IMR-90 (cell line): ENCODE data around the gene THRB. TPM values are rescaled to one million over a fixed set of nuclear protein-coding genes. Genes with fewer than 3 reads are reported as not detected.

Experiments
- ATAC-seq: fragments of 200-7000 bp; cut with Tn5 transposase; 2 replicates; pipeline ENCODE4 v1.9.1; 2020; ENCODE audit warnings: low read depth, mild to moderate bottlenecking, moderate library complexity
- Bru-seq: library from RNA; stranded (reverse); fragments of 400-500 nt; gene quantifications from one replicate; lab custom pipeline; 2021; lab: Mats Ljungman, UMichigan
- BruChase-seq, 2 experiments: library from RNA; stranded (reverse); fragments of 400-500 nt; gene quantifications; one replicate each; lab custom pipeline; 2021; lab: Mats Ljungman, UMichigan
- BruUV-seq: library from RNA; stranded (reverse); fragments of 400-500 nt; replicated peaks from 2 replicates; lab custom pipeline; 2021; lab: Mats Ljungman, UMichigan
- CTCF ChIA-PET: fragments of 300-600 bp; formaldehyde crosslinking; extraction: SDS; loops from one replicate; lab custom pipeline; 2021; ENCODE audit warnings: antibody characterized with exemption; lab: Yijun Ruan, JAX
- POLR2A ChIA-PET: fragments of 300-600 bp; sonication (Branson Sonifier 250); formaldehyde crosslinking; loops from one replicate; lab custom pipeline; 2022; ENCODE audit warnings: antibody characterized with exemption; ENCODE audit not compliant: unreplicated experiment; lab: Charles Lee
- DNase-seq: peaks from one replicate; pipeline ENCODE4 v3.0.0; 2013
- H2AFZ ChIP-seq: replicated peaks from 2 replicates; pipeline ENCODE3; 2013; ENCODE audit warnings: low read length, mild to moderate bottlenecking; ENCODE audit not compliant: poor library complexity
- H2AK5ac ChIP-seq: 2 replicates; pipeline ENCODE4 v1.6.1; 2013; ENCODE audit warnings: low read depth, low read length, inconsistent platforms
- H2AK9ac ChIP-seq: replicated peaks from 2 replicates; pipeline ENCODE3; 2013; ENCODE audit warnings: mild to moderate bottlenecking, low read depth, low read length, moderate library complexity; ENCODE audit not compliant: poor library complexity
- H2BK120ac ChIP-seq: 2 replicates; pipeline ENCODE4 v1.6.1; 2013; ENCODE audit warnings: low read depth, low read length, inconsistent platforms
- H2BK15ac ChIP-seq: 3 replicates; pipeline ENCODE4 v1.6.1; 2013; ENCODE audit warnings: low read depth, low read length, inconsistent platforms
- H2BK20ac ChIP-seq: 2 replicates; pipeline ENCODE4 v1.6.1; 2013; ENCODE audit warnings: low read depth, mild to moderate bottlenecking, inconsistent platforms, low read length, moderate library complexity
- H2BK5ac ChIP-seq: 2 replicates; pipeline ENCODE4 v1.6.1; 2013; ENCODE audit warnings: mild to moderate bottlenecking, low read depth, low read length, inconsistent platforms; ENCODE audit not compliant: poor library complexity, severe bottlenecking
- H3K14ac ChIP-seq: replicated peaks from 2 replicates; pipeline ENCODE4 v1.6.1; 2013; ENCODE audit warnings: low read depth, low read length, inconsistent platforms
- H3K18ac ChIP-seq: 2 replicates; pipeline ENCODE4 v1.6.1; 2013; ENCODE audit warnings: low read depth, low read length, control low read depth
- H3K23ac ChIP-seq: 2 replicates; pipeline ENCODE4 v1.6.1; 2013; ENCODE audit warnings: low read depth, low read length, inconsistent platforms
- H3K27ac ChIP-seq: 2 replicates; pipeline ENCODE4 v1.5.1; 2013; ENCODE audit warnings: mild to moderate bottlenecking, control low read depth, low read length; ENCODE audit not compliant: insufficient read depth
- H3K27me3 ChIP-seq: 2 replicates; pipeline ENCODE4 v1.6.1; 2013; ENCODE audit warnings: low read length; ENCODE audit not compliant: control insufficient read depth, insufficient read depth
- H3K36me3 ChIP-seq: 2 replicates; pipeline ENCODE4 v1.6.1; 2013; ENCODE audit warnings: low read length, mixed read lengths; ENCODE audit not compliant: control insufficient read depth, insufficient read depth
- H3K4ac ChIP-seq: 2 replicates; pipeline ENCODE4 v1.6.1; 2013; ENCODE audit warnings: low read depth, low read length, inconsistent platforms
- H3K4me1 ChIP-seq: 2 replicates; pipeline ENCODE4 v1.6.1; 2013; ENCODE audit warnings: low read length, mixed read lengths; ENCODE audit not compliant: control insufficient read depth, insufficient read depth
- H3K4me2 ChIP-seq: 2 replicates; pipeline ENCODE4 v1.6.1; 2013; ENCODE audit warnings: low read depth, mild to moderate bottlenecking, control low read depth, low read length, moderate library complexity
- H3K4me3 ChIP-seq: 2 replicates; pipeline ENCODE4 v1.5.1; 2013; ENCODE audit warnings: low read depth, mild to moderate bottlenecking, control low read depth, low read length, moderate library complexity; ENCODE audit not compliant: insufficient read depth
- H3K56ac ChIP-seq: 2 replicates; pipeline ENCODE4 v1.6.1; 2013; ENCODE audit warnings: low read length, inconsistent platforms; ENCODE audit not compliant: insufficient read depth; ENCODE audit errors: extremely low read depth
- H3K79me1 ChIP-seq, 2 experiments: 2 replicates each; pipeline ENCODE4 v1.6.1; 2013; ENCODE audit warnings: low read length in 2 of 2, inconsistent platforms in 1 of 2, low read depth in 1 of 2
- H3K9ac ChIP-seq: 2 replicates; pipeline ENCODE4 v1.6.1; 2013; ENCODE audit warnings: low read depth, low read length, control low read depth
- H3K9me1 ChIP-seq: 2 replicates; pipeline ENCODE4 v1.6.1; 2013; ENCODE audit warnings: low read length, inconsistent platforms; ENCODE audit not compliant: insufficient read depth
- H3K9me3 ChIP-seq: 2 replicates; pipeline ENCODE4 v1.6.1; 2013; ENCODE audit warnings: low read length; ENCODE audit not compliant: control insufficient read depth, insufficient read depth
- H4K20me1 ChIP-seq: 2 replicates; pipeline ENCODE4 v1.6.1; 2013; ENCODE audit warnings: low read length, inconsistent platforms; ENCODE audit not compliant: insufficient read depth
- H4K5ac ChIP-seq: 2 replicates; pipeline ENCODE4 v1.6.1; 2013; ENCODE audit warnings: mild to moderate bottlenecking, low read depth, low read length, control low read depth
- H4K8ac ChIP-seq, 2 experiments: 2 replicates each; pipeline ENCODE4 v1.6.1; 2013; ENCODE audit warnings: low read depth in 2 of 2, low read length in 2 of 2, control low read depth in 1 of 2, inconsistent platforms in 1 of 2
- H4K91ac ChIP-seq: 2 replicates; pipeline ENCODE4 v1.6.1; 2013; ENCODE audit warnings: low read depth, low read length, inconsistent platforms; ENCODE audit not compliant: insufficient read depth
- RFX5 ChIP-seq: IDR thresholded peaks from 2 replicates; pipeline ENCODE4 v1.8.0; 2012; ENCODE audit warnings: low read depth, mild to moderate bottlenecking, low read length, moderate library complexity
- WGBS, 2 experiments: methylation state at CpG; one replicate each; pipeline versions ENCODE4 v1.1.5 to v1.1.7; 2013; ENCODE audit warnings: missing lambda C conversion rate in 2 of 2; ENCODE audit not compliant: insufficient read length in 1 of 2; ENCODE audit errors: extremely low coverage in 2 of 2; 5-methylcytosine and 5-hydroxymethylcytosine counted together
- dilution Hi-C: fragments of 300-500 bp; cut with HindIII; formaldehyde crosslinking; loops from one replicate; pipeline ENCODE4 v1.14.3; 2018; ENCODE audit warnings: low sequenced_read_pairs; ENCODE audit not compliant: unreplicated experiment
- in situ Hi-C: fragments of 300-500 bp; cut with MboI; formaldehyde crosslinking; loops from 3 replicates; pipeline ENCODE4 v1.14.3; 2019; ENCODE audit warnings: low sequenced_read_pairs, inconsistent platforms, mixed read lengths
- intact Hi-C: fragments of 100-400 bp; cut with micrococcal nuclease; formaldehyde crosslinking; loops from 2 replicates; pipeline ENCODE4 v1.10.0; 2022
- long read RNA-seq: library from polyadenylated mRNA; unstranded; transcript quantifications from one replicate; pipeline ENCODE4 v2.0.0, GENCODE V29; 2021; ENCODE audit not compliant: unreplicated experiment
- polyA plus RNA-seq, 3 experiments: library from polyadenylated mRNA; depleted of rRNA; stranded (reverse); fragments of >200 nt; gene quantifications; 2 replicates each; pipeline ENCODE4 v1.2.3, GENCODE V29; 2012; ENCODE audit warnings: low replicate concordance in 1 of 3
- total RNA-seq: library from RNA; depleted of rRNA; stranded (reverse); fragments of >200 nt; gene quantifications from 2 replicates; pipeline ENCODE4 v1.2.3, GENCODE V29; 2012; rRNA removed
- TF ChIP-seq, protein P1 (sequence below): fragments of 150-350 bp; IDR thresholded peaks from 2 replicates; pipeline ENCODE4 v1.6.1; 2017; ENCODE audit warnings: mild to moderate bottlenecking, antibody characterized with exemption, low read length, low read depth
- TF ChIP-seq, protein P2 (sequence below): fragments of 150-350 bp; IDR thresholded peaks from 2 replicates; pipeline ENCODE4 v1.6.1; 2016; ENCODE audit warnings: low read depth, mild to moderate bottlenecking, low read length, moderate library complexity, borderline replicate concordance

Gene THRB
- under 0.01 TPM in 1 of 2 replicates, not detected in the other for total RNA-seq
- not detected in 2 replicates for polyA plus RNA-seq (2012; rRNA removed)
- polyA plus RNA-seq (2012; cell fraction: cytosol; rRNA removed) = not detected in 2 replicates
- 0.01 TPM in 1 of 2 replicates, not detected in the other for polyA plus RNA-seq (2012; cell fraction: nucleus; rRNA removed; ENCODE audit: low replicate concordance)
- Bru-seq, nascent RNA = percentile 13 among the genes with signal in this experiment
- BruChase-seq, experiment 1, labeled RNA remaining after a 6-hour chase = percentile 13 among the genes with signal in this experiment
- BruChase-seq, experiment 2, labeled RNA remaining after a 2-hour chase = percentile 11 among the genes with signal in this experiment
- long read RNA-seq = 0 reads

GRCh38 chr3:24494618-24495325 lies at the start of gene THRB:
TSS of gene THRB (minus strand) at chr3:24494850.
- Histone ChIP-seq H3K9me1 (no peaks in the 10 kb centered on the region), H4K8ac (no peak within 1 kb of the TSS), H2BK120ac (no peak within 1 kb of the TSS), H4K5ac (no peak within 1 kb of the TSS), H3K23ac (no peak within 1 kb of the TSS), H3K36me3 (no peaks in the 10 kb centered on the region), H3K4me2 (peak within 1 kb of the TSS; percentile 50; the same call in 1 of the 2 replicates), H4K91ac (no peak within 1 kb of the TSS), H2AK5ac (no peak within 1 kb of the TSS), H2BK5ac (no peak within 1 kb of the TSS), H3K4me3 (no peak within 1 kb of the TSS; the same call in 1 of the 2 replicates), H2BK15ac (no peak within 1 kb of the TSS), H2AFZ (peak within 1 kb of the TSS; percentile 75), H3K27me3 (peaks cover 21% of the 10 kb centered on the region), H3K9me3 (no peaks in the 10 kb centered on the region), H2BK20ac (no peak within 1 kb of the TSS), H2AK9ac (no peak within 1 kb of the TSS), H3K4ac (no peak within 1 kb of the TSS), H3K9ac (no peak within 1 kb of the TSS), H3K4me1 (peaks cover 2% of the 10 kb centered on the region; the same call in 1 of the 2 replicates), H3K27ac (no peak within 1 kb of the TSS), H3K18ac (no peak within 1 kb of the TSS), H4K20me1 (no peaks in the 10 kb centered on the region), H3K56ac (no peak within 1 kb of the TSS), H3K14ac (no peak within 1 kb of the TSS), H3K79me1 (no peaks in the 10 kb centered on the region)
- CTCF ChIA-PET = no interaction called here
- TF ChIP-seq, protein P1, sequence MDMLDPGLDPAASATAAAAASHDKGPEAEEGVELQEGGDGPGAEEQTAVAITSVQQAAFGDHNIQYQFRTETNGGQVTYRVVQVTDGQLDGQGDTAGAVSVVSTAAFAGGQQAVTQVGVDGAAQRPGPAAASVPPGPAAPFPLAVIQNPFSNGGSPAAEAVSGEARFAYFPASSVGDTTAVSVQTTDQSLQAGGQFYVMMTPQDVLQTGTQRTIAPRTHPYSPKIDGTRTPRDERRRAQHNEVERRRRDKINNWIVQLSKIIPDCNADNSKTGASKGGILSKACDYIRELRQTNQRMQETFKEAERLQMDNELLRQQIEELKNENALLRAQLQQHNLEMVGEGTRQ = no peak
- no peak for TF ChIP-seq RFX5
- TF ChIP-seq, protein P2, sequence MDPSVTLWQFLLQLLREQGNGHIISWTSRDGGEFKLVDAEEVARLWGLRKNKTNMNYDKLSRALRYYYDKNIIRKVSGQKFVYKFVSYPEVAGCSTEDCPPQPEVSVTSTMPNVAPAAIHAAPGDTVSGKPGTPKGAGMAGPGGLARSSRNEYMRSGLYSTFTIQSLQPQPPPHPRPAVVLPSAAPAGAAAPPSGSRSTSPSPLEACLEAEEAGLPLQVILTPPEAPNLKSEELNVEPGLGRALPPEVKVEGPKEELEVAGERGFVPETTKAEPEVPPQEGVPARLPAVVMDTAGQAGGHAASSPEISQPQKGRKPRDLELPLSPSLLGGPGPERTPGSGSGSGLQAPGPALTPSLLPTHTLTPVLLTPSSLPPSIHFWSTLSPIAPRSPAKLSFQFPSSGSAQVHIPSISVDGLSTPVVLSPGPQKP = no peak
- no TSS peak for BruUV-seq
- no peak for DNase-seq
- in situ Hi-C loops = no loop called here
- dilution Hi-C loops = no loop called here
- POLR2A ChIA-PET = no interaction called here
- peak; percentile 85 for ATAC-seq
- 0% methylated on average over 5 of the region's 80 CpGs; no CpG with 5 or more reads in 1 of the 2 experiments for WGBS, 2 experiments
- intact Hi-C loops = no loop called here
